B cell (primary cell): ENCODE data around the gene KLHL25. TPM values are rescaled to one million over a fixed set of nuclear protein-coding genes. Genes with fewer than 3 reads are reported as not detected.

ENCODE experiments used
- ATAC-seq: fragments of 200-7000 bp; cut with Tn5 transposase; one replicate; pipeline ENCODE4 v1.10.0; 2021; ENCODE audit warnings: low read depth, mild to moderate bottlenecking, moderate number of reproducible peaks, moderate library complexity
- CTCF ChIA-PET: fragments of 350-600 bp; sonication (Branson Sonifier 250); formaldehyde crosslinking; loops from one replicate; lab custom pipeline; 2021; ENCODE audit warnings: antibody characterized with exemption, inconsistent platforms; lab: Charles Lee
- POLR2A ChIA-PET: fragments of 350-600 bp; sonication (Branson Sonifier 250); formaldehyde crosslinking; loops from one replicate; lab custom pipeline; 2021; ENCODE audit warnings: antibody characterized with exemption; lab: Charles Lee
- DNase-seq: peaks from one replicate; pipeline ENCODE4 v3.0.0; 2013
- H2AFZ ChIP-seq: 2 replicates; pipeline ENCODE4 v1.6.1; 2012; ENCODE audit warnings: mild to moderate bottlenecking, low read depth, low read length; ENCODE audit not compliant: insufficient read depth, poor library complexity, severe bottlenecking
- H3K27ac ChIP-seq, 2 donors: 1 replicate in 1 of 2; 2 replicates in 1 of 2; pipeline ENCODE4 v1.5.1; 2012 to 2013; ENCODE audit warnings: low read length in 2 of 2, mild to moderate bottlenecking in 2 of 2, moderate library complexity in 1 of 2
- H3K27me3 ChIP-seq, 4 experiments: fragments of 200-600 bp in 1 of 4; sonication (generic) in 1 of 4; replicated peaks in 1 of 4; 1 replicate in 2 of 4; 2 replicates in 2 of 4; pipeline versions ENCODE4 v1.6.1 to v1.7.0; 2013 to 2016; ENCODE audit warnings: low read length in 3 of 4, mild to moderate bottlenecking in 2 of 4, mixed read lengths in 1 of 4, moderate library complexity in 1 of 4; ENCODE audit not compliant: insufficient read depth in 4 of 4, control insufficient read depth in 3 of 4; ENCODE audit errors: control extremely low read depth in 1 of 4
- H3K36me3 ChIP-seq, 2 experiments: replicated peaks in 1 of 2; 1 replicate in 1 of 2; 2 replicates in 1 of 2; pipeline versions ENCODE4 v1.6.1 to v1.7.1; 2013; ENCODE audit warnings: low read length in 1 of 2; ENCODE audit not compliant: insufficient read depth in 2 of 2, control insufficient read depth in 1 of 2; ENCODE audit errors: control extremely low read depth in 1 of 2, extremely low read depth in 1 of 2
- H3K4me1 ChIP-seq, 2 donors: fragments of 200-600 bp in 1 of 2; sonication (generic) in 1 of 2; 1 replicate in 1 of 2; 2 replicates in 1 of 2; pipeline versions ENCODE4 v1.5.1 to v1.6.1; 2013 to 2017; ENCODE audit warnings: low read length in 2 of 2; ENCODE audit not compliant: control insufficient read depth in 2 of 2, insufficient read depth in 2 of 2
- H3K4me2 ChIP-seq: replicated peaks from 2 replicates; pipeline ENCODE3; 2012; ENCODE audit warnings: mild to moderate bottlenecking, low read depth, low read length; ENCODE audit not compliant: poor library complexity, severe bottlenecking
- H3K4me3 ChIP-seq, 5 experiments: fragments of 200-600 bp in 1 of 5; sonication (generic) in 1 of 5; 1 replicate in 3 of 5; 2 replicates in 2 of 5; pipeline versions ENCODE4 v1.5.1 to v1.7.0; 2011 to 2016; ENCODE audit warnings: low read length in 4 of 5, mild to moderate bottlenecking in 4 of 5, low read depth in 2 of 5, control low read depth in 1 of 5, moderate library complexity in 1 of 5; ENCODE audit not compliant: insufficient read depth in 1 of 5; ENCODE audit errors: control extremely low read depth in 1 of 5, extremely low read depth in 1 of 5
- H3K79me2 ChIP-seq: fragments of 200-600 bp; sonication (generic); one replicate; pipeline ENCODE4 v1.6.0; 2016; ENCODE audit warnings: low read length; ENCODE audit not compliant: control insufficient read depth, insufficient read depth
- H3K9ac ChIP-seq: fragments of 200-600 bp; sonication (generic); 2 replicates; pipeline ENCODE4 v1.6.1; 2017; ENCODE audit warnings: mild to moderate bottlenecking, low read length, moderate library complexity
- H3K9me3 ChIP-seq, 3 donors: one replicate each; pipeline versions ENCODE4 v1.6.1 to v1.7.1; 2013; ENCODE audit warnings: low read length in 2 of 3; ENCODE audit not compliant: control insufficient read depth in 2 of 3, insufficient read depth in 1 of 3; ENCODE audit errors: control extremely low read depth in 1 of 3
- H4K20me1 ChIP-seq: 2 replicates; pipeline ENCODE4 v1.6.0; 2012; ENCODE audit warnings: mild to moderate bottlenecking, low read length; ENCODE audit not compliant: insufficient read depth, control insufficient read depth, poor library complexity, severe bottlenecking
- H3K27ac Mint-ChIP-seq: one replicate; pipeline ENCODE4 v1.8.0; 2021; ENCODE audit warnings: mixed read lengths
- H3K27me3 Mint-ChIP-seq: one replicate; pipeline ENCODE4 v1.8.0; 2021; ENCODE audit warnings: mixed read lengths
- H3K4me1 Mint-ChIP-seq: one replicate; pipeline ENCODE4 v1.8.0; 2021; ENCODE audit warnings: mixed read lengths
- H3K4me3 Mint-ChIP-seq: one replicate; pipeline ENCODE4 v1.8.0; 2021; ENCODE audit warnings: mixed read lengths
- H3K9me3 Mint-ChIP-seq: one replicate; pipeline ENCODE4 v1.8.0; 2022; ENCODE audit warnings: mixed read lengths; ENCODE audit not compliant: insufficient read depth
- EZH2 ChIP-seq: IDR thresholded peaks from 2 replicates; pipeline ENCODE4 v1.6.1; 2012; ENCODE audit warnings: borderline replicate concordance, low read depth, mild to moderate bottlenecking, moderate library complexity, low read length; ENCODE audit not compliant: insufficient read depth, poor library complexity, severe bottlenecking
- WGBS: methylation state at CpG from one replicate; pipeline ENCODE4 v1.1.5; 2013; ENCODE audit warnings: missing lambda C conversion rate; ENCODE audit not compliant: insufficient coverage; 5-methylcytosine and 5-hydroxymethylcytosine counted together
- intact Hi-C: fragments of 100-400 bp; cut with micrococcal nuclease; formaldehyde crosslinking; loops from one replicate; pipeline ENCODE4 v1.10.0; 2022
- polyA plus RNA-seq: library from polyadenylated mRNA; depleted of rRNA; stranded (reverse); fragments of >200 nt; gene quantifications from 2 replicates; pipeline ENCODE4 v1.2.3, GENCODE V29; 2012
- total RNA-seq, 2 donors: library from RNA; stranded (reverse); fragments of 120-200 nt in 1 of 2; gene quantifications; 1 replicate in 1 of 2; 2 replicates in 1 of 2; pipeline versions ENCODE4 v1.2.3 to v1.2.4, GENCODE V29; 2013 to 2022
- TF ChIP-seq, protein P1 (sequence below): fragments of 200-600 bp; IDR thresholded peaks from one replicate; pipeline ENCODE4 v1.8.0; 2022; ENCODE audit warnings: antibody characterized with exemption, mild to moderate bottlenecking

KLHL25 gene
- total and polyA plus RNA-seq, 2 donors (not counting 1 experiment from before 2014, with no cell fraction given) = 1.1 to 3.3 TPM

DNA sequence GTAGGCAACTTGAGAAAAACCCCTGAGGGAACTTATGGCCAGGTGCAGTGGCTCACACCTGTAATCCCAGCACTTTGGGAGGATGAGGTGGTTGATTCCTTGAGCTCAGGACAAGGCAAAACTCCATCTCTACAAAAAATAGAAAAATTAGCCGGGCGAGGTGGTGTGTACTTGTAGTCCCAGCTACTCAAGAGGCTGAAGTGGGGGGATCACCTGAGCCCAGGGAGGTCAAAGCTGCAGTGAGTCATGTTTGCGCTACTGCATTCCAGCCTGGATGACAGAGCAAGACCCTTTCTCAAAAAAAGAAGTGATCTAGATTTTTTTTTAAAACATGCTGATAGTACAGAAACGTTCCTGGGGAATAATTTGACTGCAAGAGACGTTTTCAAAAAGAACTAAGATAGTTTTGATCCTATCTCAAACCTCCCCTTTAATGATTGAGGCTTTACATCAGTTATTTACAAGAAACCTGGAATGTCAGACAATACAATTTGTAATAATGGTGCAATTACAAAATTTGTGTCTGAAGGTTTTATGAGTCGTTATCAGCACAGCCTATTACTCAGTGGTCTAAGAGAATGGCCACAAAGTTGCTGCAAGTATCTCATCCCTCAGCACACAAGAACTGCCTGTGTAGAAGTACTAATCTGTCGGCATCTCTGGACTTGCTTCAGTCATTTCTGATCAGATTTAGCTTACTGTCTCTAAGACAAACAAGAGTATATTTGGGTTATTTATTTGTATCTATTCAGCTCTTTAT lies 32.2 kb upstream of the KLHL25 start:
- CTCF ChIA-PET = interaction anchor here (3.0 kb wide), 1 partner anchor 14 kb away, joined by 14 read pairs; no protein-coding TSS in a partner anchor
- Histone ChIP-seq H3K4me3 (no peak overlapping the region), H3K9ac (no peak overlapping the region), H3K27me3 (no peaks in the 10 kb centered on the region), H3K36me3 (no peaks in the 10 kb centered on the region), H3K4me2 (no peak overlapping the region), H3K9me3 (no peaks in the 10 kb centered on the region), H3K27ac (no peak overlapping the region), H4K20me1 (no peaks in the 10 kb centered on the region), H3K79me2 (no peaks in the 10 kb centered on the region), H2AFZ (no peak overlapping the region), H3K4me1 (no peaks in the 10 kb centered on the region)
- POLR2A ChIA-PET = no interaction called here
- 100% methylated on average over 1 of the region's 7 CpGs for WGBS
- no peak for DNase-seq
- Mint-ChIP-seq H3K4me1 (no peaks in the 10 kb centered on the region), H3K27ac (no peak overlapping the region), H3K9me3 (no peaks in the 10 kb centered on the region), H3K4me3 (no peak overlapping the region), H3K27me3 (peaks cover 13% of the 10 kb centered on the region)
- no peak for ATAC-seq
- TF ChIP-seq, protein P1, sequence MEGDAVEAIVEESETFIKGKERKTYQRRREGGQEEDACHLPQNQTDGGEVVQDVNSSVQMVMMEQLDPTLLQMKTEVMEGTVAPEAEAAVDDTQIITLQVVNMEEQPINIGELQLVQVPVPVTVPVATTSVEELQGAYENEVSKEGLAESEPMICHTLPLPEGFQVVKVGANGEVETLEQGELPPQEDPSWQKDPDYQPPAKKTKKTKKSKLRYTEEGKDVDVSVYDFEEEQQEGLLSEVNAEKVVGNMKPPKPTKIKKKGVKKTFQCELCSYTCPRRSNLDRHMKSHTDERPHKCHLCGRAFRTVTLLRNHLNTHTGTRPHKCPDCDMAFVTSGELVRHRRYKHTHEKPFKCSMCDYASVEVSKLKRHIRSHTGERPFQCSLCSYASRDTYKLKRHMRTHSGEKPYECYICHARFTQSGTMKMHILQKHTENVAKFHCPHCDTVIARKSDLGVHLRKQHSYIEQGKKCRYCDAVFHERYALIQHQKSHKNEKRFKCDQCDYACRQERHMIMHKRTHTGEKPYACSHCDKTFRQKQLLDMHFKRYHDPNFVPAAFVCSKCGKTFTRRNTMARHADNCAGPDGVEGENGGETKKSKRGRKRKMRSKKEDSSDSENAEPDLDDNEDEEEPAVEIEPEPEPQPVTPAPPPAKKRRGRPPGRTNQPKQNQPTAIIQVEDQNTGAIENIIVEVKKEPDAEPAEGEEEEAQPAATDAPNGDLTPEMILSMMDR = no peak
- TF ChIP-seq EZH2 = no peak
- intact Hi-C loops = no loop called here

DNA sequence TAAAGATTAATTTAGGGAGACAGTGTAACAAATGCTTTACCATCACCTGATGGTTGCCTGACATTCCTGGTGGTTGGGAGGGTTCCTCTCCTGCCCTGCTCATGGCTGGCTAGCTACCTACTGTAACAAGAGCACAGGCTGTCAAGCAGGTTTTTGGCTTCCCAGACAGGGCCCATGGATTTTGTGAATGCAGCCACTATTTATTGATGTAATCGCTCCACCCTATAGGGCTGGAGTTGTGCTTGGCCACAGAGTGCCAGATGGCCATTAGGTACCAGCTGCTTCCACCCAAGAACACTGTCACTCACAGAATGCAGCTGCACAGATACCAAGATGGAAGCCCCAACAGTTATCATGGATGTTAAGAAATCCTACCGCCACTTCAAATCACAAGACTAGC lies 31.0 kb upstream of the KLHL25 start:
- Histone ChIP-seq H3K9me3 (no peaks in the 10 kb centered on the region), H4K20me1 (no peaks in the 10 kb centered on the region), H3K4me2 (no peak overlapping the region), H2AFZ (no peak overlapping the region), H3K27ac (no peak overlapping the region), H3K9ac (no peak overlapping the region), H3K4me3 (no peak overlapping the region), H3K4me1 (no peaks in the 10 kb centered on the region), H3K36me3 (no peaks in the 10 kb centered on the region), H3K79me2 (no peaks in the 10 kb centered on the region), H3K27me3 (no peaks in the 10 kb centered on the region)
- Mint-ChIP-seq H3K27me3 (peaks cover 22% of the 10 kb centered on the region), H3K9me3 (no peaks in the 10 kb centered on the region), H3K27ac (no peak overlapping the region), H3K4me1 (no peaks in the 10 kb centered on the region), H3K4me3 (no peak overlapping the region)
- ATAC-seq (no peak), DNase-seq (no peak)
- ChIA-PET CTCF (interaction anchor here (0.5 kb wide), 1 partner anchor 11 kb away, joined by 5 read pairs; no protein-coding TSS in a partner anchor), POLR2A (no interaction called here)
- 100% methylated on average over 1 of the region's 2 CpGs for WGBS
- TF ChIP-seq, protein P1 = no peak
- TF ChIP-seq EZH2 = no peak
- intact Hi-C loops = no loop called here
